HG03432 (cell line): ENCODE measurements around the gene ZBTB47.

Experiments
- ATAC-seq: cut with Tn5 transposase; IDR thresholded peaks from one replicate; pipeline ENCODE4 v1.9.1; 2021; ENCODE audit warnings: mild to moderate bottlenecking, moderate library complexity; ENCODE audit not compliant: unreplicated experiment

Gene ZBTB47

DNA sequence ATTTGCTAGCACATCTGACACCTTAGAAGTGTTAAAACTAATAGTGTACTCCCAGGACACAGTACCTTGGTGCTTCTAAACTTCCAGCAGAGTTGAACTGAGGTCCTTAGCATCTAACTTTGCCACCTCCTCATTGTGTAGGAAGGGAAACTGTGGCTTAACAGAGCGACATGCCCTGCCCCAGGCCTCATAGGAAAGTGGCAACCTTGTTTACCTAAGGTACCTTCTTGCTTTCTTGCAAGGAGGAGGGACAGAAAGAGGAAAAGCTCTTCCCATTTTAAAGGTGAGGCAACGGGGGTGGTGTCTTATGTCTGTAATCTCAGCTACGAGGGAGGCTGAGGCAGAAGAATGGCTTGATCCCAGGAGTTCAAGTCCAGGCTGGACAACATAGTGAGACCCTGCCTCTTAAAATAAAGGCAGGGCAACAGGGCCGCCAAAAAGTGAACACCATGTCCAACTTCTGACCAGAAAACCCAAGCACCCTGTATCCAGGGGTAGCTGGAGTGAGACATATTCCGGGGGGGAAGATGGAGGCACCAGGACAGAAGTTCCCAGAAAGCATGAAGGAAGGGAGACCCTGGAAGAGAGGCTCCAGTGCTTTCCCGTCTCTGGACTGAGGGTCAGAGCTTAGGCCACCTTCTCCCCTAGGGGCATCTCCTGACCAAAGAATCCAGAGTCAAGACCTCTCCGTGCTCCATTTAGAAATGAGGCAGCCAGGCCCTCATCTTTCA is 31.3 kb downstream of the ZBTB47 start:
- no peak for ATAC-seq

DNA sequence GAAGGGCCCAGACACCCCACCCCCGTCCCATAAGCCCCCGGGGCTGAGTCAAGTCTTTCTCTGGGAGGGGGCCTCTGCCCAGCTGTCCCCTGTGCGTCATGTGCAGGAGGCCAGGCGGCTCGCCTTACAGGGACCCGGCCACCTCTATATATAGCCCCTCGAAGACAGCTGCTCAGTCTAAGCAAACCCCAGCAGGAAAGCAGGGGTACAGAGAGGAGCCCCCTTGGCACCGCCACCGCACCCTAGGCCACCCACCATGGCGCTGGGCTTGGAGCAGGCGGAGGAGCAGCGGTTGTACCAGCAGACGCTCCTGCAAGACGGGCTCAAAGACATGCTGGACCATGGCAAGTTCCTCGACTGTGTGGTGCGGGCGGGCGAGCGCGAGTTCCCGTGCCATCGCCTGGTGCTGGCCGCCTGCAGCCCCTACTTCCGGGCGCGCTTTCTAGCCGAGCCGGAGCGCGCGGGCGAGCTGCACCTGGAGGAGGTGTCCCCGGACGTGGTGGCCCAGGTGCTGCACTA is 31.9 kb downstream of the ZBTB47 start, which contains the start of gene KLHL40:
Gene KLHL40, plus strand, starts transcription at position 175 of the 519 bp plus-strand sequence. Its CDS starts 82 bp downstream, at position 257.
- no peak for ATAC-seq

DNA sequence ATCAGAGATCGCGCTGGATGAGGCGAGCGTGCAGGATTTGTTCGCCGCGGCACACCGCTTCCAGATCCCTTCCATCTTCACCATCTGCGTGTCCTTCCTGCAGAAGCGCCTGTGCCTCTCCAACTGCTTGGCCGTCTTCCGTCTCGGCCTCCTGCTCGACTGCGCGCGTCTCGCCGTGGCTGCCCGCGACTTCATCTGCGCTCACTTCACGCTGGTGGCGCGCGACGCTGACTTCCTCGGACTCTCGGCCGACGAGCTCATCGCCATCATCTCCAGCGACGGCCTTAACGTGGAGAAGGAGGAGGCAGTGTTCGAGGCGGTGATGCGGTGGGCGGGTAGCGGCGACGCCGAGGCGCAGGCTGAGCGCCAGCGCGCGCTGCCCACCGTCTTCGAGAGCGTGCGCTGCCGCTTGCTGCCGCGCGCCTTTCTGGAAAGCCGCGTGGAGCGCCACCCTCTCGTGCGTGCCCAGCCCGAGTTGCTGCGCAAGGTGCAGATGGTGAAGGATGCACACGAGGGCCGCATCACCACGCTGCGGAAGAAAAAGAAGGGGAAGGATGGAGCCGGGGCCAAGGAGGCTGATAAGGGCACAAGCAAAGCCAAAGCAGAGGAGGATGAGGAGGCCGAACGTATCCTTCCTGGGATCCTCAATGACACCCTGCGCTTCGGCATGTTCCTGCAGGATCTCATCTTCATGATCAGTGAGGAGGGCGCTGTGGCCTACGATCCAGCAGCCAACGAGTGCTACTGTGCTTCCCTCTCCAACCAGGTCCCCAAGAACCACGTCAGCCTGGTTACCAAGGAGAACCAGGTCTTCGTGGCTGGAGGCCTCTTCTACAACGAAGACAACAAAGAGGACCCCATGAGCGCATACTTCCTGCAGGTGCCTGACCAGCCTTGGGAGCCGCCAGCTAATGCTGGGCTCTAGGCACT is 32.7 kb downstream of the ZBTB47 start:
- ATAC-seq, result no peak

DNA sequence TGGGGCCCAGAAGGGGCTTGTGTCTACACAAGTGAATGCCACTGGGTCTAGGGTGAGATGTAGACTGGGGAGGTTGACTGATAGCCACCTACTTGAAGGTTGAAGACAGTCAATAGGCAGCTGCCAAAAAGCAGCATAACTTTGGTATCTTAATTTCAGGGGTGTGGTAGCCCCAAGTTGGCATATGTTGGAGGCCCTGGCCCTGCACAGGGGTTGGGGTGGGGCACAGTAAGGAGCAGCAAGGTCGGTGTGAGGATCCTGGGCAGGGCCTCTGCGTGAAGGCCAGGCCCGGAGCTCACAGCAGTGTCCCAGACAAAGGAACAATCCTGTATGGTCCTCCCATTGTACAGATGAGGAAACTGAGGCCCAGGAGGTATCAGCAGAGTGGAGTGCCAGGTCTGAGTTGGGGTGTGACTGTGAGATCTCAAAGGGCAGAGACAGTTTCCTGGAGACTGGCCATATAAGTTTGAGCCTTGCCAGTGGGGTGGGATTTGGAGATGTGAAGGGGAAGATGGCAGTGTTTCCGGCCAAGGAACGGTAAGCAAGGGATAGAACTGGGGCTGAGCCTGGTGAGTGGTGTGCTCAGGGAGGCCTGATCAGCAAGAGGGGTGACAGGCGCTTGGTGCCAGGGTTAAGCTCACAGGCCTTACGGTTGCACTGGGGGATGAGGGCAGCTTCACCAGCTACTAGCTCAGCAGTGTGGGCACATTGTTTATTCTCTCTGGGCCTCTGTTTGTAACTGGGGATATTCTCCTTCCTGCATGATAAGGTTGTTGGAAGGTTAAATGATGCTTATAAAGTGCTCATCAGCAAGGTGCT is 33.5 kb downstream of the ZBTB47 start:
- ATAC-seq, result no peak

DNA sequence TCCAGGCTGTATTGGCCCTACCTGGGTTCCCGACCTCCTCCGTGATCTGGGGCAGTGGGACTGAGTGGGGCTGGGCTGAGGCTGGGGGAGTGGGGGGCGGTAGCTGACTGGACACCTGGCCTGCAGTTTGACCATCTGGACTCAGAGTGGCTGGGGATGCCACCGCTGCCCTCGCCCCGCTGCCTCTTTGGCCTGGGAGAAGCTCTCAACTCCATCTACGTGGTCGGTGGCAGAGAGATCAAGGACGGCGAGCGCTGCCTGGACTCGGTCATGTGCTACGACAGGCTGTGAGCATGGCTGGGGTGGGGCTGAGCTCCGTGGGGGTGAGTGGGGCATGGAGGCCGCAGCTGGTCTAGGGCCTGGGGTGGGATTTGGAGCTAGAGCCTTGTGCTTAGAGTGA is 34.5 kb downstream of the ZBTB47 start:
- no peak for ATAC-seq

DNA sequence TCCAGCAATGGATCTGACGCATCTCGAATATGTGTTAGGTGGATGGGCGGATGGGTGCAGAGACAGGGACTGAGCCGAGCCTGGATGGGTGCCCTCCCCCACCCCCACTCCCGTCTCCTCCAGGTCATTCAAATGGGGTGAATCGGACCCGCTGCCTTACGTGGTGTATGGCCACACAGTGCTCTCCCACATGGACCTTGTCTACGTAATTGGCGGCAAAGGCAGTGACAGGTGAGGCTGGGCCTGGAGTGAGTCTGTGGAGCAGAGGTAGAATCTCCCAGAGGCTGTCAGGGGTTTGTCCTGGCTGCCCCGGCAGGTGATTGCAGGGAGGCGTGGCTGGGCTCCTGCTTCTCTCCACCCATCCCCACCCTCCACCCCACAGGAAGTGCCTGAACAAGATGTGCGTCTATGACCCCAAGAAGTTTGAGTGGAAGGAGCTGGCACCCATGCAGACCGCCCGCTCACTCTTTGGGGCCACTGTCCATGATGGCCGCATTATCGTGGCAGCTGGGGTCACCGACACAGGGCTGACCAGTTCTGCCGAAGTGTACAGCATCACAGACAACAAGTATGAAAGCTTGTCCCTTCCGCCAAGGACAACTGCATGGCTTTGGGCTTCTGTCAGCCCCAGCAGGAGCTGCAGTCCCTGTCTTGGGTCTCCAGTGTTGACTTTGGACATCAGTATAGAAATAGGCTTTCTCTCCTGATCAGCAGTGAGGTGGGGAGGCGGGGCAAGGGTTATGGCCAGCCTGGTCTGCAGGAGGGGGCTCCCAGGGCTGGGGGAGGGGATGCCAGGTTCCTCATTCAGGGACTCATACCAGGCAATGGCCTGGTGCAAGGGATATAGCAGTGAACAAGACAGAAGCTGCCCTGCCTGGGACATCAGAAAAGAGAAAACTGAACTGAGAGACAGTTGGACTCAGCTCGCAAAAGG is 35.3 kb downstream of the ZBTB47 start:
- no peak for ATAC-seq

DNA sequence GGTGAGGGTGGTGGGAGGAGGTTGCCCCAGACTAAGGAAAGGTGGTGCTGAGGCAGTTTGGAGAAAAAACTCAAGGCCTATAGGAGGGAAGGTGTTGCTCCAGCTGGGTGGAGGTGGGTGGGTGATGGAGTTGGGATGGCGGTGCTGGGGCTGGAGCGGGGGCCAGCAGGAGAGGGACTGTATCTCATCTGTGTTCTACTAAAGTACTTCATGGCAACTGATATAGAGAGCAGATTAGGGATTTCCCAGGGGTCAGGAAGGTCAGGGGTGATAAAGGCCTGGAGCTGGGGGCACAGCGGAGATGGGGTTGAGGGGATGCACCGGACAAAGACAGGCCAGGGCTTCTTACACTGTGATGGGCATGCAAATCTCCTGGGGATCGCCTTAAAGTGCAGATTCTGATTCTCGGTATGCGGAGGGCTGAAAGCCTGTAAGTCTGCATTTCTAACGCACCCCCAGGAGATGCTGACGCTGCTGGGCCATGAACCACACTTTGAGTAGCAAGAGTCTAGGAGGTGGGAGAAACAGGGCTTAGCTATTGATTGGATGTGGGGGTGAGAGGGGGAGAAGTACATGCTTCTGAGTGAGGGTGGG is 36.0 kb downstream of the ZBTB47 start:
- ATAC-seq, result no peak

DNA sequence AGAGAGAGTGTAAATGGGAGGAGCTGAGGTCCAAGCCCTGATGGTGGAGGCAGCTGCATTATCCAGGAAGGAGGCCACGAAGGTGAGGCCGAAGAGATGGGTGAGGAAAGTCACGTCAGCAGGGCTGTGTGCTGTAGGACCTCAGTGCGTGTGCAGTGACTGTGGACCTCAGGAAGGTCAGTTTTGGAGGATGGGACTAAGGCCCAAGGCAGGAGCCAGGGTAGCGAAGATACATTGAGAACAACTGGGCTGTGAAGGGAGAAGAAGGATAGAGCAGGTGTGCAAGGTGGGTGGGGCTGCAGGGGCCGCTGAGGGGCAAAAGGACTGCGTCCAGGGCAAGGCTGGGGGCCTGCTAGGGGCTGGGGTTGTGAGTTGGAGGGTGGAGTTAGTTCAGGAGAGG is 36.7 kb downstream of the ZBTB47 start:
- no peak for ATAC-seq

DNA sequence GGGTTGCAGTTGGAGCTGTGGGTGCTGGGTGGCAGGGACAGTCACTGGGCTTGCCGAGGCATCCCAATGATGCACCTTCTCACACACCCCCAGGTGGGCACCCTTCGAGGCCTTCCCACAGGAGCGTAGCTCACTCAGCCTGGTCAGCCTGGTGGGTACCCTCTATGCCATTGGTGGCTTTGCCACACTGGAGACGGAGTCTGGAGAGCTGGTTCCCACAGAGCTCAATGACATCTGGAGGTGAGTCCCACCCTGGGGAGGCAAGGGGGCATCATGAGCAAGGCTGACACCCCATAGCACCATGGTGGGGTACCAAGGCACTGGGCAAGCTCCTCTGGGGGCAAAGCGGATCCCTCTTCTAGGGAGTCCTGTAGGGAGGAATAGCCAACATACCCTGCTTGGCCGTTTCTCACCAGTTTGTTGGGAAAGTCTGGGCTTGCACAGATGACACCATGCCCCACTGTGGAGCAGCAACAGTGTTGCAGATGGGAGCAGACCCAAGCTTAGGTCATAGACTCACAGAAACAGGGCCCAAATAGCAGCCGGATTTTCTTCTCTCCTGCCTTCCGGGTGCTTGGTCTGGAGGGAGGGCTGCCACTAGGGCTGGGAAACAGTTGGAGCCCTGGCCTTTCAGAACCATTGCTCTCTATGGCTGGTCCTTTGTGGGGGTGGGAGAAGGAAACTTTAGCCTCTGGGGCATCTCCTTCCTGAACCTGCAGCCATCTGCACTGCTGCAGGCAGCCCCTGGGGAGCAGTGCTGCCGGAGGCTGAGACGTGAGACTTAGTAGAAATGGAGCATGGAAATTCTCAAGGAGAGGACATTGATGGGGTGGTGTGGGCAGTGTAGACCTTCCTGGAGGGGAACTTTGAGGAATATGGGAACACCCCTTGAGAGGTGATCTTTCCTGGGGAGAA is 37.5 kb downstream of the ZBTB47 start:
- ATAC-seq, result no peak

DNA sequence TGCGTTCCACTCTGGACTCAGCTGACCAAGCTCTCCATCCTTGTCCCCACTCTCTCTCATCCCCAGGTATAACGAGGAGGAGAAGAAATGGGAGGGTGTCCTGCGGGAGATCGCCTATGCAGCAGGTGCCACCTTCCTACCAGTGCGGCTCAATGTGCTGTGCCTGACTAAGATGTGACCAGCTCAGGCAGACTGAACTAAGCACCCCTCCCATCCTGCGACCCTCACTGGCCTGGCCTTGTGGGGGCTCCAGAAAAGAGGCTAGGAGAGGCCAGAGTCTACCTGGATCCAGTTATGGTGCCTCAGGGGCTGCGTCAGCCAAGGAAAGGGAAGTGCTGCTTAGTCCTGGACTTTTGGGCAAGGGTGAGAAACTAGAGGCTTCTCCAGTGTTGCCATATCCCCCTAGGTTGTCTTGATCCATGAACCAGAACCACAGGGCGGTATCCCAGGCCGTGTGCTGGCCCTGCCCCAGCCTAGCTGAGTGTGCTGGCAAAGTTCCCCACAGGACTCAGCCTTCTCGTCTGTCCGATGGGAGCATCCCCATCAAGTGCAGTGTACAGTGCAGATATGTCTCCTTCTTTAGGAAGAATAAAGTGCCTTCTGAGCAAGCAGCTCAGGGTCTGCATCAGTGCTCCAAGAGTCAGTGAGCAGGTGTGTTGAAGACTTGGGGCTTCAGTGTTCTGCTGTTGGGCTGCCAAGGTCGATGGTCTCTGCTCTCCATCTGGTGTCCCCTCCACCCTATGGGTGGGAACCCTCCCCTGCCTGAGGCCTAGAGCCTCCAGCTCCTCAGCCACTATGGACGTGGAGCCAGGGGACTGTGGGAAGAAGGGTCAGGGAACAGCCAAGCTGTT is 38.5 kb downstream of the ZBTB47 start:
- ATAC-seq, result no peak

DNA sequence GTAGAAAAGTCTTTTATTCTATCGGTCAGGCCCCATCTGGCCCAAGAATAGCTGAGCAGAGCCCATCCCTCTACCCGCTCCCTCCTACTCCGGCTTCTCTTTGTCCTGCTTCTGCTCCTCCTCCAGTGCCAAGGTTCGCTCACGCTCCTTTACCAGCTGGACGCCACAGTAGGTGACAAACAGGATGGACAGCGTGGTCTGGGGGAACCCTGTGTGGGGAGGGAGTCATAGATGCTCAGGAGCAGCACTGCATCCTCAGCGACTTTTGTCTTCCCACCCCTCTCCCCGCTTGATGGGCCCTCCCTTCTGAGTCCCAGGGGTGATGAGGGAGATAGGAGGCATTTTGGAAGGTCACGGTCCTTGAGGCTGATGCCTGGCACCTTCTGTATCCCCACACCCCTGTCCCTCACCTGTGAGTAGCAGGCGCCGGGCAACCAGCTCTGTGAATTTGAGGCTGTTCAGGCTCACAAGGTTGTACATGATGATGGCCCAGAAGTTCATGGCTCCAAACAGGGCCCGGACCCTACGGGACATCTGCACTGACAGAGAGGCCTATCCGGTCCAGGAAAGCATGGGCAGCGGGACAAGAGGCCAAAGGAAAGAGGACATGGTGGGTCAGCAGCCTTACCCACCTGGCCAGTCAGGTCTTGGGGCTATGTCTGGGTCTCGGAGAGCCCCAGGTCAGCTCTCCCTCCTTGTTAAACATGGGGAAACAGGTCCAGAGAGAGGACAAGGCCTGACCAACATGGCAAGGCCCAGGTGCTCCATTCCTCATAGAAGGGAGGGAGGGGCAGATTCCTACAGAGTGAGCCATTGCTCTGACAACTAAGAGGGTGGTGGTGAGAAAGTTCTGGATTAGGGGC is 39.4 kb downstream of the ZBTB47 start:
- ATAC-seq, result no peak

DNA sequence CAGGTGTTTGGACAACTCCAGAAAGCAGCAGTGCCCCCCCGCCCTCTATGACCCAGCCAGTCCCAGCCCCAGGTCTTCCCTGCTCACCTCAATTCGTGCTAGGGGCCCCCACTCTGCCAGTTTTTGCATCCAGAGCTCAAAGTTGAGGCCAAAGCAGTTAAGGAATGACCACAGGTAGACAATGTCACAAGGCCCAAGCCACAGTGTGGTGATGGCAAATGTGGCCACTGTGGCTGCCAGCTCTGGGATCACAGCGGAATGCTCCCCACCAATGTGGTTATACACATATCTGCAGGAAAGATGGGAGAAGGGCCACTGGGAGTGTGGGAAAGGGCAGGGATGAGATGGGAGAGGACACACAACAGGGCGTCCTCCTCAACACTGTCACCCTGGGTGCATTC is 40.0 kb downstream of the ZBTB47 start:
- no peak for ATAC-seq

DNA sequence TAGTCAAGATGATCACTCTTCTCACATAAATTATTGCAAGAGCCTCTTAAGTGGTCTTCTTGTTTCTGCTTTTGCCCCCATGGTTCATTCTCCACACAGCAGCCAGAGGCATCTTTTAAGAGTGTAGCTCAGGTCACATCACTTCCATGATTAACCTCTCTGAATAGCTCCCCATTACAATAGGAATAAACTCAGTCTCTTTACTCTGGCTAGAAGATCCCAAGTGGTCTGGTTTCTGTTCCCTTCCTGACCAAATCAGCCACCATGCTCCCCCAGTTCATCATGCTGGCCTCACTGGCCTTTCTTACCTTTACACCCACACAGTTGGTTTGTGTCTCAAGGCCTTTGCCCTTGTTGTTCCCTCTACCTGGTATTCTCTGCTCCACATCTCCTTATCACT is 40.9 kb downstream of the ZBTB47 start:
- no peak for ATAC-seq

DNA sequence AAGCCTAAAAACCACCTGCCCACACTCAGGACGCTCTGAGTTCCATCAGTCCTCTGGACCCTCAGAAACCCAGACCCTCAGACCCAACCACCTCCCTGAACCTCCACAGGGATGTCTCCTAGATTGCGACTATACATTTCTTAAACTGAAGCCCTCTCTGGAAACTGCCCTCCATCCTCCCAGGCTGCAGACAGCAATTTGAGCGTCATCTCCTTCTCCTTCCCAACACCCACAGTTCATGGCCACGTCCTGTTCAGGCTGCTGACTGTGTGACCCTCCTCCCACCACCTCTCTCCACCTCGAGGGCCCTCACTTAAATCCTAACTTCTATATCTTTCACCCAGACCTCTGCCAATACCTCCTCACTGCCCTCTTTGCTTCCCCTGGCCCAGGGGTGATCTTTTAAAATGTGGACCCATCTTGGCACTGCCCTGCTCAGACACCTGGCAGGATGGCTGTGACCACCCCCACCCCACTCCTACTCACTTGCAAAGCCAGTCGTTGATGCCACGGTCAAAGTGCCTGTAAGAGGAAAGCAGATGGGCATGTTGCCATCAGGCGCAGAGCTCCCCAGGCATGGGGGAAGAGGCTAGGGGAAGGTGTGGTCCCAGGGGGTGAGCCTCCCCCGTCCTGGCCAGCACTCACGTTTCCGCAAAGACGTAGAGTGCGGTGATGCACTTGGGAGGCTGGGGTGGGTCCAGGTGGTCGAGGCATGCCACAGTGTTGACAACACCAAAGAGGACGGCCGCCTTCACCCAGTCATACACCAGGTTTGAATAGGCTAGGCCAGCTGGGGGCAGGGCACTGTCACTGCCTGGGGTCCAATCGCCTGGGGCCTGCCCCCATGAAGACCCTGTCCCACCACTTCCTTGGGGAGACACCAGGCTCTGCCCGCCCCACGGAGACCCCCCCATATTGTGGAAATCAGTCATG is 43.1 kb downstream of the ZBTB47 start:
- no peak for ATAC-seq

DNA sequence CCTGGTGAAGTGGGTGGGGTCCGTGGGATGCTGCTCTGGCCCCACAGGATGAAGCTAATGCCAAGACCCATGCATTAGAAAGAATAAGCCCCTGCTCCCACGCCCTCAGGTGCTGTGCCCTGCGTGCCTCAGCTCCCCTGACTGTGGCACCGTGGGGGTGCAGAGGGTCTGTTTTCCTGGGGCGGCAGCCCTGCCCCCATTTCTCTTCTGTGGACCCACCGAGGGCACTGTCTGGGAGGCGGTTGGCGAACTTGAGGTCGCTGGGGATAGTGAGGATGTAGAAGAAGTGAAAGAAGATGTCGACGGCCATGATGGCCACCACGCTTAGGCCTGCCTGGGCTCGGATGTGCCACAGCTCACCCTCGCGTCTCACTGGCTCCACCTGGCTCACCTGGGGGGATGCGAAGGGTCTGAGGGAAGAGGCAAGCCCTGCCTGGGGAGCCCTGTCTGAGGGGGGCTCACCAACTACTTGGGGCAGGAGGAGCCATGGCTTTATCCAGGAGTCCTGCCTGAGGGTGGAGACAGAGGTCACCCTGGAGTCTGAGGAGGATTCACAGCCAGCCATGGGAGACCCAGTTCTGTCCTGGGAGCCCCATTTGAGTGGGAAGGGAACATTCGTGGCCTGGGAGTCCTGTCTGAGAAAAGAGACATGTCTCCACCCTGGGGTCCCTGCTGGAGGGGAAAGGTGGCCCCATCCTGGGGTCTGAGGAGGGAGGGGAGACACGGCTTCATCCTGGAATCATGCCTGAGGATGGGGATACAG is 44.0 kb downstream of the ZBTB47 start:
- ATAC-seq, result no peak
